Hepatocyte (in vitro differentiated cells): ENCODE results near the gene TBX6. TPM values are rescaled to one million over a fixed set of nuclear protein-coding genes. Genes with fewer than 3 reads are reported as not detected.

Source experiments
- DNase-seq: peaks from one replicate; pipeline ENCODE4 v3.0.0-alpha.2; 2016; ENCODE audit warnings: low spot score
- H2AFZ ChIP-seq: fragments of 200-600 bp; sonication (generic); 2 replicates; pipeline ENCODE4 v1.6.0; 2016; ENCODE audit warnings: antibody characterized with exemption, mild to moderate bottlenecking
- H3K27ac ChIP-seq: fragments of 200-600 bp; sonication (generic); 2 replicates; pipeline ENCODE4 v1.5.1; 2016; ENCODE audit warnings: mild to moderate bottlenecking
- H3K27me3 ChIP-seq: fragments of 200-600 bp; sonication (generic); 2 replicates; pipeline ENCODE4 v1.6.1; 2016
- H3K36me3 ChIP-seq: fragments of 200-600 bp; sonication (generic); replicated peaks from 2 replicates; pipeline ENCODE4 v1.5.1; 2016; ENCODE audit warnings: low read depth; ENCODE audit not compliant: insufficient read depth
- H3K4me1 ChIP-seq: fragments of 200-600 bp; sonication (generic); 2 replicates; pipeline ENCODE4 v1.5.1; 2016; ENCODE audit warnings: mild to moderate bottlenecking, moderate library complexity; ENCODE audit not compliant: insufficient read depth
- H3K4me2 ChIP-seq: fragments of 200-600 bp; sonication (generic); 2 replicates; pipeline ENCODE4 v1.6.0; 2016
- H3K4me3 ChIP-seq: fragments of 200-600 bp; sonication (generic); 2 replicates; pipeline ENCODE4 v1.5.1; 2016; ENCODE audit warnings: mild to moderate bottlenecking
- H3K79me2 ChIP-seq: fragments of 200-600 bp; sonication (generic); 2 replicates; pipeline ENCODE4 v1.6.0; 2017; ENCODE audit warnings: mild to moderate bottlenecking
- H3K9me2 ChIP-seq: fragments of 200-600 bp; sonication (generic); replicated peaks from 2 replicates; pipeline ENCODE4 v1.6.0; 2017; ENCODE audit warnings: mild to moderate bottlenecking; ENCODE audit not compliant: insufficient read depth
- H3K9me3 ChIP-seq: fragments of 200-600 bp; sonication (generic); 2 replicates; pipeline ENCODE4 v1.5.1; 2016; ENCODE audit warnings: low read depth, mild to moderate bottlenecking
- H4K20me1 ChIP-seq: fragments of 200-600 bp; sonication (generic); 2 replicates; pipeline ENCODE4 v1.6.0; 2016; ENCODE audit warnings: mild to moderate bottlenecking; ENCODE audit not compliant: insufficient read depth, poor library complexity, severe bottlenecking
- CTCF ChIP-seq: fragments of 200-600 bp; sonication (generic); IDR thresholded peaks from 2 replicates; pipeline ENCODE4 v1.5.1; 2016; ENCODE audit warnings: antibody characterized with exemption, mild to moderate bottlenecking; ENCODE audit not compliant: poor library complexity
- EZH2 ChIP-seq: fragments of 200-600 bp; sonication (generic); IDR thresholded peaks from 2 replicates; pipeline ENCODE4 v1.6.1; 2016; ENCODE audit warnings: antibody characterized with exemption, mild to moderate bottlenecking, borderline replicate concordance
- EZH2phosphoT487 ChIP-seq: fragments of 200-600 bp; sonication (generic); IDR thresholded peaks from one replicate; pipeline ENCODE4 v1.6.1; 2018; ENCODE audit warnings: antibody characterized with exemption, mild to moderate bottlenecking, low read depth, moderate library complexity; ENCODE audit not compliant: unreplicated experiment, severe bottlenecking
- WGBS: methylation state at CpG from one replicate; pipeline ENCODE4 v1.1.6; 2016; ENCODE audit warnings: low lambda C conversion rate; ENCODE audit errors: missing lambda C conversion rate; 5-methylcytosine and 5-hydroxymethylcytosine counted together
- polyA plus RNA-seq: library from polyadenylated mRNA; unstranded; fragments of >200 nt; fragmentation: Nextera tagmentation; extraction: Ambion mirVana; gene quantifications from 2 replicates; pipeline ENCODE4 v1.2.1, GENCODE V29; 2016
- total RNA-seq: library from RNA; depleted of rRNA; stranded (reverse); fragments of >200 nt; gene quantifications from 2 replicates; pipeline ENCODE4 v1.2.3, GENCODE V29; 2014

The TBX6 gene
- total and polyA plus RNA-seq, 2 experiments from 2014 or later: 0.10 to 0.60 TPM

- no peaks in the 10 kb centered on the region for H3K36me3 ChIP-seq
- no peaks in the 10 kb centered on the region for H3K27me3 ChIP-seq
- H3K79me2 ChIP-seq: peaks cover 51% of the 10 kb centered on the region
- TF ChIP-seq EZH2 (no peak), CTCF (no peak), EZH2phosphoT487 (no peak)
- no peak for DNase-seq
- H3K4me1 ChIP-seq: peaks cover 23% of the 10 kb centered on the region
- no peaks in the 10 kb centered on the region for H3K9me3 ChIP-seq
- H4K20me1 ChIP-seq: peaks cover 21% of the 10 kb centered on the region
- no peak overlapping the region for H3K4me3 ChIP-seq
- H3K9me2 ChIP-seq: no peaks in the 10 kb centered on the region
- H3K27ac ChIP-seq: no peak overlapping the region
- 97% methylated on average over 7 of the region's 7 CpGs for WGBS
- H3K4me2 ChIP-seq: no peak overlapping the region
- H2AFZ ChIP-seq: no peak overlapping the region
Measured at GRCh38 chr16:30078744-30079143, 13.0 kb downstream of the TBX6 start.

GRCh38 chr16:30077656-30078055 is 14.1 kb downstream of the TBX6 start:
- TF ChIP-seq EZH2 (no peak), CTCF (no peak), EZH2phosphoT487 (no peak)
- Histone ChIP-seq H3K36me3 (no peaks in the 10 kb centered on the region), H3K4me1 (peaks cover 23% of the 10 kb centered on the region), H4K20me1 (peaks cover 21% of the 10 kb centered on the region), H3K79me2 (peaks cover 51% of the 10 kb centered on the region), H3K4me3 (no peak overlapping the region), H3K9me2 (no peaks in the 10 kb centered on the region), H2AFZ (no peak overlapping the region), H3K9me3 (no peaks in the 10 kb centered on the region), H3K4me2 (peak overlapping the region; percentile 92), H3K27ac (no peak overlapping the region), H3K27me3 (no peaks in the 10 kb centered on the region)
- 89% methylated on average over 6 of the region's 6 CpGs for WGBS
- no peak for DNase-seq

GRCh38 chr16:30076276-30076791 is 15.4 kb downstream of the TBX6 start:
- H3K27me3 ChIP-seq: no peaks in the 10 kb centered on the region
- peak overlapping the region; percentile 82 for H3K4me3 ChIP-seq
- H3K4me2 ChIP-seq: peak overlapping the region; percentile 92
- H2AFZ ChIP-seq: peak overlapping the region; percentile 36
- H3K79me2 ChIP-seq: peaks cover 50% of the 10 kb centered on the region
- no peaks in the 10 kb centered on the region for H3K36me3 ChIP-seq
- H3K4me1 ChIP-seq: peaks cover 23% of the 10 kb centered on the region
- WGBS: 7% methylated on average over 28 of the region's 33 CpGs
- TF ChIP-seq EZH2: no peak
- TF ChIP-seq EZH2phosphoT487: no peak
- TF ChIP-seq CTCF: no peak
- no peaks in the 10 kb centered on the region for H3K9me3 ChIP-seq
- DNase-seq: no peak
- H3K27ac ChIP-seq: peak overlapping the region; percentile 99
- no peaks in the 10 kb centered on the region for H3K9me2 ChIP-seq
- H4K20me1 ChIP-seq: peaks cover 21% of the 10 kb centered on the region
